HG02973 (cell line): ENCODE data around the gene FSTL4.

Experiments used
- ATAC-seq: cut with Tn5 transposase; IDR thresholded peaks from one replicate; pipeline ENCODE4 v1.9.1; 2021; ENCODE audit warnings: moderate library complexity; ENCODE audit not compliant: unreplicated experiment

The FSTL4 gene

GRCh38 chr5:133393776-133394476, 218.4 kb downstream of the FSTL4 start:
- no peak for ATAC-seq

- no peak for ATAC-seq
Measured at GRCh38 chr5:133392448-133392847, 219.9 kb downstream of the FSTL4 start.

DNA sequence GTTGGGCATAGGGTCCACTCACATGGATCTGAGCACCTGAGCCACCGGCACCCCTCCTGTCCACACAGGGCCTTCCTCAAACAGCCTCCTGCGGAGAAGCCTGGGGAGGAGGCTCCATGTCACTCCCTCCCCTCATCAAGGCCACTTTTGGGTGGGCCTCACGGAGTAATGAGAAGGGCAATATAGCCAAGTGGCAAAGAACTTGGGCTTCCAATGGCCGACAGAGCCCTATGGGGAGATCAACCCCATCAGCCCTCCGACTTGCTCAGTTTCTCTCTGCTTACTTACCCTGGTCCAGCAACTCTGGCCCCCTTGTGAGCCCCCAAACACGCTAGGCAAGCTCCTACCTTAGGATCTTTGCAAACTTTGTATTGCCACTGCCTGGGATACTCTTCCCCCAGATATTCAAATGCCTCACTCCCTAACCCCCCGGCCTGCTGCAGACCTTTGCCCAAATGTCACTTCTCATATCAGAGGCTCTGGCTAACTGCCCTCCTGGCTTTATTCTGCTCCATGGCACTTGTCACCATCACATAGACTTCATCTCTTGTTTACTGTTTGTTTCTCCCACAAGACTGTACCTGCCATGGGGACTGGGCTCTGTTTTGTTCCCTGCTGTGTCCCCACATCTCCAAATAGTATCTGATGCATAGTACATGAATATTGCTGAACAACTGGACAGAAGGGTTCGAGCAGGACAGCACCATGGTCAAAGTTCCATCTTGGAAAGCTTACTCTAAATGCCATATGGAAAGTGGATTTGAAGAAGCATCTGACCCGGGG, 220.8 kb downstream of the FSTL4 start:
- ATAC-seq: no peak

DNA sequence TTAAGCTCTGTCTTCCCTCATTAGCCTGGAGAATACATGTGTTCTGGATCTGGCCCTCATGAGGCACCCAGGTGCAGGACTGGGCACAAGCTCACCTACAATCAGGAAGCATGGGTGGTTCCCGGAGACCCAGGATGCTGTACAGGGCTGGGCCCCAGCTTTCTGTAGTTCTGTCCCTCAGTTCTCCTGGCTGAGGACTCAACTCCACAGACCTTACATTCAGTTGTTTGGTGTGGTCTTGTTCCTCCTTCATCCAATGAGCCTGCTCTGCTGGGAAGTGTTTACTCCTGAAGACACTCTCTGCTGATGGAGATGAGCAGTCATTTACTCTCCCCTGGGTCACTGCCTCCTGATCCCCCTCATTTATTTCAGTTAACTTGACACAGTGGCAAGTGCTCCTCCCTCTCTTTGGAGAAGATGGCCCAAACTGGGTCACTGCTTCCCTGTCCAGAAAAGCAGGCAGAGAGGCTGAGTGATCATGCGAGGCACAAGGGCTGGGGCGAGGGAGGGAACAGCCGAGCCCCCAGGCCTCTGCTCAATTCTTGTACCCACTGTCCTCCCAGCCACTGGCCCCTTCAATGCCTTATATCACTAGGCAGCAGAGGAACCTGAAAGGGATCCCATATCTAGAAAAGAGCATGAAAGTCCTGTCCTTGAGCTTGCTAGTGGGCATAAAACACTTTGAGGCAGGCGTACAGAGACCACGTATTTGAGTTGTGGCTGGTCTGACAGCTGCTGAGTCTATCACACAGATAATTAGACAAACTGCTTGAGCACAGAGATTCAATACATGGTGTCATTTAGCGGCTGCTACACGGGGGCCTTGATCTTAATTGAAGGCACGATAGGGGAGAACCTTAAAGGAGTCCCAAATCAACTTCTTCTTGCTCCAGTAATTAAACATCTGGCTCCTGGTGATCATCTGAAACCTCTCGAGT, 221.7 kb downstream of the FSTL4 start:
- ATAC-seq: no peak

DNA sequence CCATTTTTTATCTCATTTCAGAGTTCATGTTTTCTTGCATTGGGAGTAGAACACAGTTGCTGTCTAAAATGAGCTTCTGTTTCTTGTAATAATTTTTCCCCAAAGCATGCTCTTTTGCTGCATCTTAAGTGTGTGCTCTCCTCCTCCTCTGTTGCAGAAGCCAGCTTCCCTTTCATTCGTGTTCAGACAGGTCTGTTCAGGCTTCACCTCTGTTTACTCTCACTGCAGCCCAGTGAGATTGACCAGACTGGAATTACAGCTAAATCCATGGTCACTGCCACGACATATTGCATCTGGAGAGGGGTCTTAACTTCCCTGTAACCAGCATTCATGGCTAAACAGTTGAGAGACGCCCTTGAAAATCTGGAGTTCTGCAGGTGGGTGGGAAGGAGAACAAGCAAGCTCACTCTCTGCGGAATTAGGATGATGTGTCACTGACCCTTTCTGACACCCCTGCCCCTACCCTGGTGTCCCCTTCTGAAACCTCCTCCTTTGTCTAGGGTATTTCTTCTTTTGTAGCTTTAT, 223.2 kb downstream of the FSTL4 start:
- ATAC-seq: no peak

- no peak for ATAC-seq
Measured at GRCh38 chr5:133387621-133388020, 224.7 kb downstream of the FSTL4 start.

DNA sequence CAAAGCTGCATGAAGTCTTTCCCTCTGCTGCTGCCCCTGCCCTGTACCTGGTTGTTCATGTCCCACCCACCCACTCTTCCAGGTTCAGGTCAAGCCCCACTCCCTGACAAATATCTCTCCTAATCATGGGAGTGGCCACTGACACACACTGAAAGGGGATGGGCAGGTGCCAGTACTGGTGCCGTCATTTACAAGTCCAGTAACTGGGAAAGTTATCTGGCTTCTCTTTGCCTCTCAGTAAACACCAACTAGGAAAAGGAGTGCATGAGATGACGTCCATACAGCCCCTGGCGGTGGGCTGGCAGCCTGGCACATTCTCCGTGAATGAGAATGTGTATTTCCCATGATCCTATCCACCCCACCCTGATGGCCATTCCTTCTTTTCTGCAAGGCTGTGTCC, 225.2 kb downstream of the FSTL4 start:
- ATAC-seq: no peak

DNA sequence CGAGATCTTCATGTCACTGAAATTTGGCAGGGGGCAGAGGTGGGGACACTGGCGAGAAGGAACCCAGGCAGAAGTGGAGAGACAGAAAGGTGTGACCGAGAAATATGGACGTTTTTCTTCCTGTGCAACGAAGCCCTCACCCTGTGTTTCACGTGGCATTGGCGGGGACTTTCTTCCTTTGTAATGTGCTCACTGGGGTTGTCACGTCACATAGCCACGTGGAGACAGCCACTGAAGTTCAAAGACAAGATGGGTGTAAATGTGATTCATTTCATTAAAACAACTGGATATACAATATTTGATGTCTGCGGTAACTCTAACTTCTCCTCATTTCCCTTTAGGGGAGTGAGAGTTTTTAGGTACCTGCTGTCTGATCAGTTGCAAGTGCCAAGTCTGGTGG, 225.7 kb downstream of the FSTL4 start:
- ATAC-seq: no peak

DNA sequence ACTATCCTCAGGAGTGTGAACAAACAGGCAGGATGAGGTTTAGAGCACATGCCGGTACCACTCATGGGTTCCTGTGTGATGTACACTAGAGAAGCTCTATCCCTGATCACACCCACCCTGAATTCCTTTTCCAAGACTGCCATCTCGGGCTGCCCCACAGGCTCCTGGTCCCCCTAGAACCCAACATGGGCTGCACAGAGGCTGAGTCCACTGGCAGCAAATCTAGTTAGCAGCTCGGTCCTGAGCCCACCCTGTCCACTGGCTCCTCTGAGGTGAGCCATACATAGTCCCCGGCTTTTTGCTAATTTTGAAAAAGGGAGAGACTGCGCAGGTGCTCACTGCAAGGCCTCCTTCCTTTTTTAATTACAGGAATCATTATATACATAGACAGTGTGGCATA, 227.0 kb downstream of the FSTL4 start:
- no peak for ATAC-seq

GRCh38 chr5:133384903-133385302, 227.4 kb downstream of the FSTL4 start:
- ATAC-seq: no peak

- no peak for ATAC-seq
Measured at GRCh38 chr5:133384120-133384855, 228.1 kb downstream of the FSTL4 start.

- no peak for ATAC-seq
Measured at GRCh38 chr5:133383580-133383939, 228.8 kb downstream of the FSTL4 start.

GRCh38 chr5:133382661-133383579, 229.4 kb downstream of the FSTL4 start:
- no peak for ATAC-seq

GRCh38 chr5:133381571-133382365, 230.6 kb downstream of the FSTL4 start:
- ATAC-seq: no peak

DNA sequence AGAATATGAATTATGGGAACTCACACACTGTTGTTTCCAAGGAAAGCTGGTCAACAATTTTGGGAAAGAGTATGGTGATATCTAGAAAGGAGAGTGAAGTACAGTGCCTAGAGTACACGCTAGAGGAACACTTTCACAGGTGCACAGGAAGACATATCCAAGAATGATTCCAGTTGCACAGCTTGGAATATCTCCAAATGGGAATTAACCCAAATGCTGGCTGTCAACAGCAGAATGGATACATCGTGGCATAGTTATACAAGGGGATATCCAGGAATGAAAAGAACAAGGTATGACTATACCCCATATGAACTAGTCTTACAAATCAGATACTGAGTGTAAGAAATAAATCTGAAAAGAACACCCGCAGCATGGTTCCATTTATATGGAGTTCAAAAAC, 231.3 kb downstream of the FSTL4 start:
- no peak for ATAC-seq

DNA sequence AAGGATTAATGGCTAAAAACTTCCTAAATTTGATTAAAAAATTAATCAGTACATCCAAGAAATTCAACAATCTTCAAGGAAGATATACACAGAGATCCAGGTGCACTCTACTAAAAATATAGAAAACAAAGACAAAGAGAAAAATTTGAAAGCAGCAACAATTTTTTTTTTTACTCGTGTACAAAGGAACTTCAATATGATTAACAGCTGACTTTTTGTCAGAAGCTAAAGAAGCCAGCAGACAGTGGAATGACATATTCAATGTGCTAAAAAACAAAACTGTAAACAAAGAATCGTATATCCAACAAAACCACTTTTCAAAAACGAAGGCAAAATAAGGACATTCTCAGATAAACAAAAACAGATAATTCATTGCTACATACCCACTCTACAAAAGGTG, 234.6 kb downstream of the FSTL4 start:
- no peak for ATAC-seq

- ATAC-seq: no peak
Measured at GRCh38 chr5:133376986-133377385, 235.4 kb downstream of the FSTL4 start.

DNA sequence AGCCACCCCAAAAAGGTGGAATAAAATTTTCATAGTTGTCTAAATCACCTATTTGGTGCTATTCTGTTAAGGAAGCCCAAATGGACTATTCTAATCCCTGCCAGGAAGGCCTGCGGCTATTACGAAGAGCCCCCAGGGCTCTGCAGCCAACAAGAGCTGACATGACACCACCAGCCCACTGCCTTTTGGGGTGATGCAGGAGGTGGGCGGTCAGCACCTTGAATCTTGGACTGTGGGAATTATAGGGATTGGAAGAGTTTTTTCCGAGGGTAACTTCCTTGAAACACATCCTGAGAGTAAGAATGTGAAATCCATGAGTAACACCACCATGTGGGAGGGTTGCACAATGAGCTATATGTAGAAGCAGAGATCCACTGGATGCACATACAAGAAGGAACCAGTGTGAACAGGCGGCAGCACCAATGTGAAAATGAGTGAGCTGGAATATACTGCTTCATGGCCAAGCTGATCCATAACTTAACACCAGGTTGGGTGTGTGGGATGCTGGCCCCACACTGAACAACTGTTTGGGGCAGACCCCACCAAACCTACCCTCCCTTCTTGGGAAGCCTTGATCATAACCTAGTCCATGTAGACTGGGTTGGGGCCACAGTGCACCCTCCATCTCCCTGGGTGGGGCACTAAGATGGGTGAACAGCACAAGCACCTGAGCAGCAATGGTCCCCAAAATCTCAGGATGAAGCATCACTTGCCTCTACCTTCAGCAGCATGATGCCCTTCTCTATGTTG, 239.0 kb downstream of the FSTL4 start:
- ATAC-seq: no peak
